Central memory CD8-positive, alpha-beta T cell (primary cell): ENCODE data around the gene NEGR1.

ENCODE experiments used
- ATAC-seq: fragments of 150-1000 bp; cut with Tn5 transposase; replicated peaks from 2 replicates; pipeline ENCODE4 v1.10.0; 2022; ENCODE audit warnings: mild to moderate bottlenecking, moderate FRiP score, moderate number of reproducible peaks; ENCODE audit not compliant: poor library complexity, severe bottlenecking; ENCODE audit errors: extremely low read depth
- DNase-seq, 2 donors: peaks; one replicate each; pipeline ENCODE4 v3.0.0; 2021; ENCODE audit warnings: low spot score in 2 of 2
- H3K27ac Mint-ChIP-seq: one replicate; pipeline ENCODE4 v1.8.0; 2022; ENCODE audit warnings: low read depth, mild to moderate bottlenecking, moderate library complexity, mixed read lengths
- H3K27me3 Mint-ChIP-seq: one replicate; pipeline ENCODE4 v1.8.0; 2022; ENCODE audit warnings: mixed read lengths
- H3K36me3 Mint-ChIP-seq: one replicate; pipeline ENCODE4 v1.8.0; 2022; ENCODE audit warnings: mild to moderate bottlenecking, moderate library complexity, mixed read lengths; ENCODE audit not compliant: insufficient read depth
- H3K4me1 Mint-ChIP-seq: one replicate; pipeline ENCODE4 v1.8.0; 2022; ENCODE audit warnings: mixed read lengths
- H3K4me3 Mint-ChIP-seq: one replicate; pipeline ENCODE4 v1.8.0; 2022; ENCODE audit warnings: mild to moderate bottlenecking, moderate library complexity, mixed read lengths
- H3K9me3 Mint-ChIP-seq: one replicate; pipeline ENCODE4 v1.8.0; 2022; ENCODE audit warnings: mixed read lengths

NEGR1 gene

GRCh38 chr1:71502006-71502405 lies 780.3 kb downstream of the NEGR1 start:
- no peak for ATAC-seq
- Mint-ChIP-seq H3K27me3 (no peaks in the 10 kb centered on the region), H3K9me3 (peaks cover 20% of the 10 kb centered on the region), H3K4me1 (no peaks in the 10 kb centered on the region), H3K36me3 (no peaks in the 10 kb centered on the region), H3K27ac (no peak overlapping the region), H3K4me3 (no peak overlapping the region)
- DNase-seq, result no peak

DNA sequence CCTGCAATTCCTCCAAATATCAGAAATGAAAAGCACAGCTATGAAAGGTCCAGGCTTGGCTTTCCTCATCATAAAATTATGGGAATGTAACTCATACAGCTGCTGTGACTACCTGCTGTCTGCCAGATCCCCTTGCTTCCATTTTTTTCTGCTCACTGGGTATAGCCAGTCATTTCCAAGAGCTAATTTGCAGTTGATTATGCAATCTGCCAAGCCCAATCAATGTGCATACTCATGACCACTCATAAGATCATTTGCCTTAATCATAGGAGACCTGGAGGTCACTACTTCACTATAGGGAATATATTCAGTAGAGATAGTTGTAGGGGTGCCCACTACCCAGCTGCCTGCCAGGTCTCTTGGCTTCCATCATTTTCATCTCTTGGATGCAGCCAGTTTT lies 783.8 kb downstream of the NEGR1 start:
- H3K9me3 Mint-ChIP-seq, result peaks cover 14% of the 10 kb centered on the region
- DNase-seq, result no peak
- H3K27ac Mint-ChIP-seq, result no peak overlapping the region
- H3K4me3 Mint-ChIP-seq, result no peak overlapping the region
- H3K36me3 Mint-ChIP-seq, result no peaks in the 10 kb centered on the region
- H3K4me1 Mint-ChIP-seq, result no peaks in the 10 kb centered on the region
- ATAC-seq, result no peak
- no peaks in the 10 kb centered on the region for H3K27me3 Mint-ChIP-seq

GRCh38 chr1:71494163-71494562 lies 788.2 kb downstream of the NEGR1 start:
- ATAC-seq, result no peak
- Mint-ChIP-seq H3K27me3 (no peaks in the 10 kb centered on the region), H3K4me3 (no peak overlapping the region), H3K27ac (no peak overlapping the region), H3K36me3 (no peaks in the 10 kb centered on the region), H3K4me1 (no peaks in the 10 kb centered on the region), H3K9me3 (peaks cover 11% of the 10 kb centered on the region)
- no peak for DNase-seq

- Mint-ChIP-seq H3K36me3 (no peaks in the 10 kb centered on the region), H3K27ac (no peak overlapping the region), H3K4me3 (no peak overlapping the region), H3K9me3 (peaks cover 17% of the 10 kb centered on the region), H3K4me1 (no peaks in the 10 kb centered on the region), H3K27me3 (no peaks in the 10 kb centered on the region)
- ATAC-seq, result no peak
- DNase-seq, result no peak
These were observed 789.9 kb downstream of the NEGR1 start for GRCh38 chr1:71492298-71493041.

- Mint-ChIP-seq H3K27ac (no peak overlapping the region), H3K4me1 (no peaks in the 10 kb centered on the region), H3K36me3 (no peaks in the 10 kb centered on the region), H3K27me3 (no peaks in the 10 kb centered on the region), H3K4me3 (no peak overlapping the region), H3K9me3 (peaks cover 24% of the 10 kb centered on the region)
- DNase-seq, result no peak
- ATAC-seq, result no peak
These were observed 791.9 kb downstream of the NEGR1 start for GRCh38 chr1:71490432-71490831.

DNA sequence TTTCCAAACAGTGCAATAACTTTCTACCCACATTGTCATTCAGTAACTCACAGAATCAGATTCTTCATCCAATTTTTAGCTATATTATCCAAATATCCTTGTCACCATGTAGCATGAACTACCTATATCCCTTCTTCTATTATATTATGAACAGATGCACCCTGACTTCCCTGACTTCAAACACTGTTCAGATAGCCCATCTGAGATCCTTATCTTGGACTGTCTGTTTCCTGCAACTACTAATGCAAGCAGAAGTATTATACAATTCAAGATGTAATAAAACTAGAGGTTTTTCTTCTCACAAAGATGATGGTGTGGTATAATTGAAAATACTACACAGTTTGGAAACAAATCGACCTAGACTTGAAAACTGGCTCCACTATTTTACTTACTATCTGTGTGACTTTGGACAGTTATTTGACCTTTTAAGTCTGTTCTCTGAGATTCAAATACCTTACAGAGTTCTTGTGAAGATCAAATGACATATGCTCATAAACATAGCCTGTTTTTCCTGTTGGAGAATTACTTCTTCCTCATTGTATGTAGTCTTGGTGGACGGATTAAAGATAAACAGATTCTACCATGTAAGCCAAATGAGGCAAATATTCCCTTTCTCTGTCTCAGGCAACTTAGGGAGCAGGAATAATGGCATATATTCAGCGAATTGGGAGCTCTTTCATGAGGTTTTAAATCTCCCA lies 793.6 kb downstream of the NEGR1 start:
- Mint-ChIP-seq H3K4me1 (no peaks in the 10 kb centered on the region), H3K27ac (no peak overlapping the region), H3K27me3 (no peaks in the 10 kb centered on the region), H3K36me3 (no peaks in the 10 kb centered on the region), H3K4me3 (no peak overlapping the region), H3K9me3 (peaks cover 27% of the 10 kb centered on the region)
- ATAC-seq, result no peak
- no peak for DNase-seq

DNA sequence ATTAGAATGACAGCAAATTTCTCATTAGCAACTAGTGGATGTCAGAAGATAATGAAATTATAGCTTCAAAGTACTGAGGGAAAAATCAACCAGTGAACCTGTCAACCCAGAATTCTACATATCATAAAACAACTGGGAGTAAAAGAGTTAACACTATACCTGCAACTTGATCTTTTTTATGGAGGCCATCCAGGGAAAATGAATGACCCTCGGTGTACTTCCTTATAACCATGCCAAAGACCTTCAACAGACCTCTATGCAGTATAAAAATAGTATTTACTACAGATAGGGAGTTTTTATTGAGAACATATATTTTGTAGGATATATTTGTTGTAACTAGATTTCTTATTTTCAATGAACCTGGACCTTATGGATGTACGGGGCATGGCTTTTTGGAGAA lies 809.0 kb downstream of the NEGR1 start:
- Mint-ChIP-seq H3K27ac (no peak overlapping the region), H3K9me3 (peaks cover 6% of the 10 kb centered on the region), H3K4me3 (no peak overlapping the region), H3K27me3 (no peaks in the 10 kb centered on the region), H3K36me3 (no peaks in the 10 kb centered on the region), H3K4me1 (no peaks in the 10 kb centered on the region)
- ATAC-seq (no peak), DNase-seq (no peak)

DNA sequence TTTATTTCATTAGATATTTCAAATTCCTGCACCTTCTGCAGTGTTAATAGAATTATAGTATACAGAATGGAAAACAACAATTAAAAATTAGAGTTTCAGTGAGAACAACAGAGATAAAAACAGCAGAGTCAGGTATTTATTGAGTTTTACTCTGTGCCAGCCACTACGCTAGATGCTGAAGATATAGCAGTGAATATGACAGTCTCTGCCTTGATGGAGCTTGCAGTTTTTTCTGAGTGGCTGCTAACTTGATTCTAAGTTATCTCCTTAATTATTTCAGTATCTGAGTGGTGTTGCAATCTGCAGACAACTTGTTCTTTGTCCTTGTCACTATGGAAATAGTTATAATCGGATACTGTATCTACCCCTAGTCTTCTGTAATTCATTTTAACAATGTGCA lies 817.2 kb downstream of the NEGR1 start:
- no peak overlapping the region for H3K4me3 Mint-ChIP-seq
- no peak overlapping the region for H3K27ac Mint-ChIP-seq
- ATAC-seq (no peak), DNase-seq (no peak)
- peaks cover 12% of the 10 kb centered on the region for H3K9me3 Mint-ChIP-seq
- no peaks in the 10 kb centered on the region for H3K27me3 Mint-ChIP-seq
- H3K4me1 Mint-ChIP-seq, result no peaks in the 10 kb centered on the region
- H3K36me3 Mint-ChIP-seq, result no peaks in the 10 kb centered on the region

- Mint-ChIP-seq H3K27me3 (no peaks in the 10 kb centered on the region), H3K4me1 (no peaks in the 10 kb centered on the region), H3K9me3 (peaks cover 18% of the 10 kb centered on the region), H3K27ac (no peak overlapping the region), H3K36me3 (no peaks in the 10 kb centered on the region), H3K4me3 (no peak overlapping the region)
- no peak for ATAC-seq
- DNase-seq, result no peak
These were observed 818.3 kb downstream of the NEGR1 start for GRCh38 chr1:71464016-71464415.

DNA sequence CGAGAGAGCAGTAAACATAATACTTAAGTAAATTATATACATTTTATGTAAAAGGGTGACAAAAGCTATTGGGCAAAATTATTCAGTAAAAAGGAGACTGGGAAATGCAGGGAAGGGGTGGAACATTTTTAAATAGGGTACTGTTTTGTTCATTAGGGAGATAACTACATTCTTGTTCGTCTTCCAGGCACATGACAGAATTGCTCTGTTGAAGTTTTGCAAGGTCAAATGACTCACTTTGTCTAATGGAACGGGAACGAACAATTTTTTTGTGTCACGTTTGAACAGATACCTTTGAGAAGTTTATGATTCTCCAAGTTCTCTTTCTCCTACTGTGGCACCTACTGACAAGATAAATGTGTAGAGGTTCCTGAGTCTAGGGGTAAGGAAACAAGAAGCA lies 819.2 kb downstream of the NEGR1 start:
- Mint-ChIP-seq H3K9me3 (peaks cover 18% of the 10 kb centered on the region), H3K4me1 (no peaks in the 10 kb centered on the region), H3K4me3 (no peak overlapping the region), H3K36me3 (no peaks in the 10 kb centered on the region), H3K27ac (no peak overlapping the region), H3K27me3 (no peaks in the 10 kb centered on the region)
- DNase-seq (no peak), ATAC-seq (no peak)

GRCh38 chr1:71462247-71462646 lies 820.1 kb downstream of the NEGR1 start:
- Mint-ChIP-seq H3K4me3 (no peak overlapping the region), H3K27me3 (no peaks in the 10 kb centered on the region)

DNA sequence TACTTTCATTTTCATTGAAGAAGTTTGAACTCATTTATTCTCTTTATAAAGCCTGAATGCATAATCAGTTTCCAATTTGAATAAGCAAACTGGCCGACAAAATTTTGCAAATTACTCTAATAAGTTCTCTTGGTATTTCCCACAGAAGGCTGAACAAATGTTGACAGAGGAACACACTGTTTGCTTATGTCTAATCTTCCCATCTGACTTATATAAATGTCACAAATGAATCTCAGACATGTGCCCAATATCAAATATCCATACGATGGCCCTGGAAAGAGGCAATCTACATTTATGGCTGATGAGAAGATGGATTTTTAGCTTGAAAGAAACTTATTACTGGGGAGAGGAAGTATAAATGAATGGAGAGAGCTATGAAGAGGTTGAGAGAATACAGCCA lies 820.9 kb downstream of the NEGR1 start:
- no peaks in the 10 kb centered on the region for H3K4me1 Mint-ChIP-seq
- H3K36me3 Mint-ChIP-seq, result no peaks in the 10 kb centered on the region
- no peaks in the 10 kb centered on the region for H3K27me3 Mint-ChIP-seq
- peaks cover 26% of the 10 kb centered on the region for H3K9me3 Mint-ChIP-seq
- DNase-seq (no peak), ATAC-seq (no peak)
- H3K4me3 Mint-ChIP-seq, result no peak overlapping the region
- no peak overlapping the region for H3K27ac Mint-ChIP-seq

More at GRCh38 chr1:71462247-71462646, 820.1 kb downstream of the NEGR1 start:
- peaks cover 19% of the 10 kb centered on the region for H3K9me3 Mint-ChIP-seq
- H3K4me1 Mint-ChIP-seq, result no peaks in the 10 kb centered on the region
- no peak for ATAC-seq
- DNase-seq, result no peak
- H3K27ac Mint-ChIP-seq, result no peak overlapping the region
- H3K36me3 Mint-ChIP-seq, result no peaks in the 10 kb centered on the region

DNA sequence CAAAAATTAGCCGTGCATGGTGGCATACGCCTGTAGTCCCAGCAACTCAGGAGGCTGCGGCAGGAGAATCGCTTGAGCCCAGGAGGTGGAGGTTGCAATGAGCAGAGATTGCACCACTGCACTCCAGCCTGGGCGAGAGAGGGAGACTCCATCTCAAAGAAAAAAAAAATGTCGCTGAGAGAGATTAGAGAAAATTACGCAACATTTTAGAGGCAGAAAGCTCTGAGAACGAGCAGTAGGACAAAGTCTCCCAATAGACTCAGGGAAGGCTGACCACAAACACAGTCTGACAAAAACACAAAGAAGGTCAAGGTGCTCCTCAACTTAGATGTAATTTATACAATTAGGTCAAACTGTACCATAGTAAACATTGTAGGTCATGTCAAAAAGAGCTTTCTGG lies 833.9 kb downstream of the NEGR1 start:
- Mint-ChIP-seq H3K4me1 (no peaks in the 10 kb centered on the region), H3K9me3 (peaks cover 12% of the 10 kb centered on the region), H3K36me3 (no peaks in the 10 kb centered on the region), H3K27ac (no peak overlapping the region), H3K27me3 (no peaks in the 10 kb centered on the region), H3K4me3 (no peak overlapping the region)
- ATAC-seq (no peak), DNase-seq (no peak)
